Measurements from ENCODE around the gene ELN.

DNA sequence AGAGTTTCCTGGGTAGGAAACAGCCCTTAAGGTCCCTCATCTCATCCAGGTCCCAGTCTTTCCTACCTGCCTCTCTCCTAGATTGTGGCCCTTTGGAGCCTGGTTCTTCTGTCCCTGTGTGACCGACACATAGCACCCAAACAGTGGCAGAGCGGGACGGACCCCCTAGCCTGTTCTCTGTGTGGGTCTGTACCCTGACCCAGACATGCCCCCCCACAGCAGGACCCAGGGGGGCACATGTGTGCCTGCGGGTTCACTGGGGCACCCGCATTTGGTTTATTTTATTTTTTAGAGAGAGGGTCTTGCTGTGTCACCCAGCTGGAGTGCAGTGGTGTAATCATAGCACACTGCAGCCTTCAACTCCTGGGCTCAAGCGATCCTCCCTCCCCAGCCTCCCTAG is 67.2 kb downstream of the ELN start:
- TF ChIP-seq CTCF (IDR thresholded peaks at IDR 0.05; ENCODE audit: poor library complexity) (no peak), EZH2 (IDR thresholded peaks at IDR 0.05; ENCODE audit: borderline replicate concordance) (no peak), EZH2phosphoT487 (IDR thresholded peaks at IDR 0.05; ENCODE audit: low read depth, severe bottlenecking, unreplicated experiment) (no peak)

Measured in hepatocyte (in vitro differentiated cells).